Right kidney (tissue), 1 donor: ENCODE results near the gene APPL1.
"Not testable (repeated sequence)": the region's sequence is repeated elsewhere in the genome, so short reads cannot be mapped to it uniquely, and the experiment has no call there.

Experiments used
- DNase-seq: peaks from one replicate; pipeline ENCODE4 v3.0.0-alpha.2; 2016

Gene APPL1

DNA sequence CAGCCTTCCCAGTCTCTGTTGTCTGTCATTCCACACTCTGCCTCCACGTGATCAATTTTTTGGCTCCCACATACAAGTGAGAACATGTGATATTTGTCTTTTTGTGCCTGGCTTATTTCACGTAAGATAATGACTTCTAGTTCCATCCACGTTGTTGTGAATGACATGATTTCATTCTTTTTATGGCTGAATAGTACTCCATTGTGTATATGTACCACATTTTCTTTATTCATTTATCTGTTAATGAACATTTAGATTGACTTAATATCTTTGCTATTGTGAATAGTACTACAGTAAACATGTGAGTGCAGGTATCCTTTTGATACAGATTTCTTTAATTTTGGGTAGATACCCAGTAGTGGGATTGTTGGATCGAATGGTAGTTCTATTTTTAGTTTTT lies 33.6 kb downstream of the APPL1 start:
- no peak for DNase-seq

DNA sequence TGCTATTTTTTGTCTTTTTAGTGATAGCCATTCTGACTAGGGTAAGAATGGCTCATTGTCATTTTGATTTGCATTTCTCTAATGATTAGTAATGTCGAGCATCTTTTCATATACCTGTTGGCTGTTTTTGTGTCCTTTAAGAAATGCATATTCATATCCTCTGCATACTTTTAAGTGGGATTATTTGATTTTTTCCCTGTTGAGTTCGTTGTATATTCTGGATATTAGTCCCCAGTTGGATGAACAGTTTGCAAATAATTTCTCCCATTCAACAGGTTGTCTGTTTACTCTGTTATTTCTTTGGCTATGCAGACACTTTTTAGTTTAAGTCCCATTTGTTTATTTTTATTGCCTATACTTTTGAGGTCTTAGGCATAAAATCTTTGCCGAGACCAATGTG lies 34.4 kb downstream of the APPL1 start:
- no peak for DNase-seq

DNA sequence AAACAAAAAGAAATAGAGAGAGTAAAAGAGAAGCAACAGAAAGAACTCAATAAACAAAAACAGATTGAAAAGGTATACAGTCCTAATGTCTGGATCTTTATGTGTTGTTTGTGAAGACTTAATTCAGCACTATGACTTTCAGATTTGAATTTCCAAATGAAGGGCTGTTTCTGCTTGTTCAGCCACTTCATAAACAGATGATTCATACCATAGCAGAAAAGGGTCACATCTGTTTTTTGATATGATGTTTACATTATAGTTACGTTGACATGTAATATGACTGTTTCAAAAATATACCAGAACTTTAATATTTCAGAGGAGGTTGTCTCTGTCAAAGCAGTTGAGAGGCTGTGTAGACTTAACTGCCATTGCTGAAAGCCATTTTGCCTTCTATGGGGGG lies 40.9 kb downstream of the APPL1 start:
- DNase-seq = no peak

DNA sequence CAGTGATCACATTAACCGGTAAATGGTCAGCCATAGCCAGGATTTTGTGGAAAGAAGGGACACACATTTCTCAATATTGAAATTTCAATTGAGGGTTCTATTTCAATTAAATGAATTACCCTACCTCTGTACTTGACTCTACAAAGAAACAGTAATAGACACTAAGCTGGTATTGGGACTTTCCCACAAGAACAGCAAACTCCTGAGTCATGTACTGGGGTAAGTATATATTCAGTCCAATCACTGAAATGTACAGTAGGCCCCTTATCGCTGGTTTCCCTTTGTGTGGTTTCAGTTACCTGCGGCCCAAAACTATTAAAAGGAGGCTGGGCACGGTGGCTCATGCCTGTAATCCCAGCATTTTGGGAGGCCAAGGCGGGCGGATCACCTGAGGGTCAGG lies 47.3 kb downstream of the APPL1 start:
- DNase-seq = no peak

DNA sequence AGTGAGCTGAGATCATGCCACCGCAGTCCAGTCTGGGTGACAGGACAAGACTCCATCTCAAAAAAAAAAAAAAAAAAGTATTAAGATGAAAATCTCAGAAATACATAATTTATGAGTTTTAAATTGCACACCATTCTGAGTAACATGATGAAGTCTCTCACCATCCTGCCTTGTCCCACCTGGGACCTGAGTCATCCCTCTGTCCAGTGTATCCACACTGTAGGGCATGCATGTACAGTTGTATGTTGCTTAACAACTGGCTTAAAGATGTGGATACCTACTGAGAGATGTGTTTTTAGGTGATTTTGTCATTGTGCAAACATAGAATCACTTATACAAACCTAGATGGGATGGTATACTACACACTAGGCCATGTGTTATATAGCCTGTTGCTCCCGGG lies 47.9 kb downstream of the APPL1 start:
- DNase-seq = no peak

DNA sequence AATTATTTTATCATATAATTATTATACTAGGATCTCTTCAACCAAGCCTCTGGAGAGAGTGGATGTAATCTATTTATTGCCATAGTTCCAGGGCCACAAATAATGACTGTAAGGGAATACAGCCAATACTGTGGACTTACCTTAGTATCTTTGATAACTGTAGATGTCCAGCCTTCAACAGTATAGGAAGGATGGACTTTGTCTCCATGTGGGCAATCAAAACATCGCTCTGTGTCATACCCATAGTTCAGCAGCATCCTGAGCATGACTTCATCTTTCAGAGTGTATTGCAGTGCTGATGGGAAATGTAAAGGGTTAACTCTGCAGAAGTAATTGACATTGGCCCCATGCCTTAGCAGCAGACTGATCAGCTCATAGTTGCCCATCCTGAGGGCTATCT lies 50.7 kb downstream of the APPL1 start:
- no peak for DNase-seq

DNA sequence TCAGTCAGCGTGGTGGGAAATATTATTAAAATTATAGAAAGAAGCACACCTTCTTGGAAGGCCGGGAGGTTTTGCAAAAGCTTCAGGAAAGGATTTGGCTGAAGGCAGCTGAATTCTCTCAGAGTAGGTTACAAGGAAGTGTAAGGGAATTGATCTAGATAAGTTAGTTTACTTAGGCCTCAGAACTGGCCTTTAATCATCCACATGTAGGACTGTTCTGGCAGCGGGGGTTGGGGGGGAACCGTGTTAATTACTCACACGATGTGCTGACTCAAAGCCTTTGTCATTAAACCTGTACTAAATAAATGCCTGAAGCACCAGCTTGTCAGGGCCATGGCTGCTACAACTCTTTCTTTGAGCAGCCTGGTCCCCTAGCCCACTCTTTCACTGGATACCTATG lies 52.2 kb downstream of the APPL1 start:
- no peak for DNase-seq

DNA sequence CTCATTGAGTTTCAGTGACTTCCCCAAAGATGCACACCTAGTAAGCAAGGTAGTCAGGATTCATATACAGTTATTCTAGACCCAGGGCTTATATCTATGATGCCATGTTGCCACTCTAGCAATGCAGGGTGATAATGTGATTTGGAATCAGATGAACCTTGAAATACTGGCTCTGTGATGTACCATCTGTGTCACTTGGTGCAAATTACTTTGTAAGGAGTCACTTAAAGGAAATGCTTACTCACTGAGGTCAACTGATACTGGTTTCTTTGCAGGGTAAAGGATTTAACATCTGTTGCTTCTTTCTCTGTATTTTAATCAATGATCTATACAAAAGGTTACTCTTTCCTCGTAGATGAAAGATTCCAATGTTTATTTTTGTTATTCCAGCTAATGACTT lies 54.2 kb downstream of the APPL1 start:
- DNase-seq = no peak

DNA sequence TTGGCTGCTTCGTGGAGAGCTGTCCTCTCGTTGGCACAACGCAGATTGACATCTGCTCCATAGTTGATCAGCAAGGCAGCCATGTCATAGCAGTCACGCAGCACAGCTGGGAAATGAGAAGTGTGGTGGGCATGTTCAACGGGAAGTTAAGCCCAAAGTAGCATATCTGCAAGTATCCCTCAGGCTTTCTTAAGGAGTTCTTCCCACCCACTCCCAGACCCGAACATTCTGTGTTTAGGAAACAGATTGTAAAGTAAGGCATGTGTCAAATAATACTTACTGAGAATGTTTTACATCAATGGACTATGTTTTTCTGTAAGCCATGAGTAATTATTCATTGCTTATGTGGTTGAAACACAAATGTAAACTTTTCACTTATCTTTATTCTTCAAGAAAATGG lies 55.8 kb downstream of the APPL1 start:
- DNase-seq = no peak

DNA sequence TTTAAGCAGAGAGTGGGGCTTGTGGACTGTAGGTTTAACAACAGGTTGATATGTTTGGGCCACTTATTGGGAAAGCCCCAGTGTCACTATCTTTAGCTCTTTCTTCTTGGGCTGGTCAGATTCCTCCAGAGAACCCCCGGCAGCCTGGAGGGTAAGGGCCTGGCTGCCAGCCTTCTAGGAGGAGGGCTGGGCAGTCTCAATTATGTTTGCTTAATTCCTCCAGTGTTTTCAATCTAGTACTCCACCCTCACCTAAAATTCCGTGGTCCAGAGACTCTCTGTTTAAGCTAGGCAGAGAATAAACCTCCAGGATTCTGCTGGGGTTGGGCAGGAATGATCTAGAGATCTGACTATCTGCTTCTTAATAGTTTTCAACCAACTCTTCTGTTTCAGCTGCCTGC lies 59.7 kb downstream of the APPL1 start:
- DNase-seq = no peak

DNA sequence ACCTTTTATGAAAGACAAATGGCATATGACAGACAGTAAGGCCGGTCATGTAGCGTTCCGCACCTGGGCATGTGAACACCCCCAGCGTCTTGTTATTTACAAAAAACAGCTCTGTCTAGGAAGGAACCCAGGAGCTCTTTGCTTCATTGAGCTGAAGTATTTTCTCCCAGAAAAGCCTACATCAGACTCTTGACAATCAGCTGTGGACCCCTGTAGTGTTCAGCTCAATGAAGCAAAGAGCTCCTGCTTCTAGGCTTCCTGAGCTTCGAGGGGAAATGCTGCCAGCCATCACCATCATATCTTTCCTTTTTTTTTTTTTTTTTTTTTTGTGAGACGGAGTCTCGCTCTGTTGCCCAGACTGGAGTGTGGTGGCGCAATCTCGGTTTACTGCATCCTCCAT lies 60.9 kb downstream of the APPL1 start:
- DNase-seq = no peak

DNA sequence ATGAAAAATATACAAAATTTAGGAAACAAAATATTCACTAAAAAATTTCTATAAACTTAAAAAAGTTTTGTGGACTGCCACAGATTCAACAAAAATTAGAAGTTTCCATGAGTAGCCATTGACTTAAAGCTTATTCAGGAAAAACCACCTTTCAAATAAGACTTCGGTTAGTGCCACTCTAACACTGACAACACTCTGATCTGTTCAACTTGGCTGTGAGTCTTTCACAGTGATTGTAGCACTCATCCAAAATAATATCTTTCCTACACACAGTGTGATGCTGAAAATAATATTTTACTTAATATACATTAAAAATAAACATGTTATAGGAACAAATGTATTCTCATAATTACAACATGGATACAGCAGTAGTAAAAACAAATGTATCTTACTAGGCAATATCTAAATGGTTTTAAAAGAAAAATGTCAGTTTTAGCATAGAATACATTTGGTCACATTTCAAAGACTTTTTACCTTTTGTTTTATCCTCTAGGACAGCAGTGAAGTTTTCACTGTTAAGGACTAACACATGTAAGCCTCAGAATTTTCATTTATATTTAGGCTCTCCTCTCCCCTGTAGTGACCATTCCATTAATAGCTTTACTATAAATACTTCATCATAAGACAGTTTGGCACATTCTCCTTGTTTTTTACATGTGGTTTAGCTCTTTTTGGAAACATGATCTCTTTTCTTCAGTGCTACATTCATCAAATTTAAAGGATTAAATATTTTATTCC lies 64.8 kb downstream of the APPL1 start, which contains the start of gene ASB14:
TSS of gene ASB14 (minus strand) at position 527 of the 738 bp plus-strand sequence. CDS start 652 bp downstream, outside the sequence.
- DNase-seq = no peak

DNA sequence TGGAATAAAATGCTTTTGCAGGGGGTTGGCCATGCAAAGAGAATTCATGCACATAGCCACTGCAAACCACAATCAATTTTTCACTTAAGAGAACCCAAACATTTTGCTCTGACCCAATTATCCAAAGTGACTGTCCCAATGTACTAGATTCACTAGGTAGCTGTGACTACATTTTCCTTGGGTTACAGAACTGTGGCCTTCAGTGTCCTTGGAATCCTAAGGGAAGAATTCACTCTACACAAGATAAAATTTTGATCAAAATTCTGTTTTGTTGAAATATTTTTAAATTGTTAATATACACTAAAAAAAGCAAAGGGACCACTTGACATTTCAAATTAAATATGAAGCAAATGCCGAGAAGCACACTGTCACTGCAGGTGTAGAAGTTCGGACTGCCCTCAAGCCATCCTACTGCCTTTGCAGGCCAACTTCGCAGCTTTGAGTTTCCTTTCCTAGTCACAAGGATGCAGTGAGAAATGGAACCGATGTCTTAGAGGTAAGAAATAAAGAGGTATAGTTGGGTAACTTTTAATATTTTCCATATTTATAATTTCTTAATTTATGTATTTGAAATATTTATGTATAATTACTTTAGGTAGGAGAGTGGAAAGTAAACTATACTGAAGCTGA lies 65.5 kb downstream of the APPL1 start:
- DNase-seq = no peak

DNA sequence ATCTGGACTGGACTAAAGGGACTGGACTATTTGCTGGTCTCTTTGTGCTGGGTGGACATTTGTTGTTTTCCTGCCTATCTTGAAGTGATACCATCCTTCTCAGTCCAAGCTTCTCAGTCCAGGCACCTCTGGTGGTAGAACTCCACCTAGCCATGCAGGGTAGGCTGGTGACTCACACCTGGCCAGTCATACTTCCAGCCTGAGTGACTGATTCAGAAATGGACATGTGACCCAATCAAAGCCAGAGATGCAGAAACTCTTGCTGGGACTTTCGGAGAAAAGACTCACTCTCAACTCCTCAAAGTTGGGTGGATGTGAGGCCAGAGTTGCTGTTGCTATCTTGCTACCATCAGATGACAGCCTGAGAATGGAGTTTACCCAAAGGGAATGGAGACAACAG lies 70.5 kb downstream of the APPL1 start:
- no peak for DNase-seq

DNA sequence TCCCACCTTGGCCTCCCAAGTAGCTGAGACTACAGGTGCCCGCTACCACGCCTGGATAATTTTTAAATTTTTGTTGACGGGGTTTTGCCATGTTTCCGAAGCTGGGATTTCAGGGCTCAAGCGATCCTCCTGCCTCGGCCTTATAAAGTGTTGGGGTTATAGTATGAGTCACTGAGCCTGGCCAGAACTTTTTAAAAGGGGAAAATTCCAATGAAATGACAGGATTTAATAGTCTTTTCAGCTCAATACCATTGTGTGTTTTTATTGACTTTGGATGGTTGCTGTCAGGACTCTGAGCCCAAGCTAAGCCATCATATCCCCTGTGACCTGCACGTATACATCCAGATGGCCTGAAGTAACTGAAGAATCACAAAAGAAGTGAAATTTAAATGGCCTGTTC lies 76.0 kb downstream of the APPL1 start:
- DNase-seq = not testable (repeated sequence)

DNA sequence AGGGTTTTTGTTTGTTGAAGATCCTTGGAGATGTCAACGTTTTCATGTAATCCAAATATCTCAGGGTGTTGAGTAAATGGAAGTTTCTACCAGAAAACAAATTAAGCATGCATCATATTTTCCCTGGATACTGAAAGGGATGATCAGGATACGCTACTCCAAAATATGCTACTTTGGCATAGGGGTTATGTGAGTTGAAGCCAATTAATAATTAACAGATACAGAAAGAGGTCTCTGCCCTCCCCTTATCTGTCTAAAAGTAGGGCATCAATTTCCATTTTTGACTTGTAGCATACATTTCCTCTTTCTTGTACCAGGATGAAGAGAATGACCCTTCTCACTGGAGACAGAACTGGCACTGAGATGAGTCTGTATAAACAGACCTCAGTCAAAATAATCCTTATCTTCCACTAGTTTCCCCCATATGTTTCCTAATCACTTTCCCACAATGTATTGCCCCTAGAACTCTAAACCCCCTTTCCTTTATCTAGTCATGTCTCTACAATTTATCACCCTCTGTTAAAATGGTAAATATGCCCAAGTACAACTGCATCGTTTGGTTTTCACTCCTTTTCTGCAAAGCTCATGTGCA lies 82.3 kb downstream of the APPL1 start:
- no peak for DNase-seq

DNA sequence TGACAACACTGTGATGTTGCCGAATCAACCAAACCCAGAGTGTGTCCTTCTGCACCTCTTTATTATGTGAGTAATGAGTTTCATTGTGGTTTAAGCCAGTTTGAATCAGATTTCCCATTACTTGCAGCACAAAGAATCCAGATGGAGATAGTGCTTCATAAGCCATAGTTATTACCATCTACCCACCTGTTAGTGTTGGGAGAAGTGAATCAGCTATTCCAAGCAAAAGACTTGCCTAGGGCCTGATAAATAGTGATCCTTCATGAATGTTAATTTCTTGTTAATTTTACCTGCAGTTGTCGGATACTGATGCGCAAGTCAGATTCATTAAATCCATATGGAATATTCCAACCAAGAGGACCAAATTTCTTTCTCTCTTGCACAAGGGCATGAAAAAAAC lies 86.7 kb downstream of the APPL1 start:
- no peak for DNase-seq
